Aorta (tissue), 5 donors: ENCODE data around the gene LDHAL6B. TPM values are rescaled to one million over a fixed set of nuclear protein-coding genes. Genes with fewer than 3 reads are reported as not detected.

Source experiments
- ATAC-seq: fragments of 200-7000 bp; cut with Tn5 transposase; one replicate; pipeline ENCODE4 v1.9.1; 2022; ENCODE audit warnings: moderate library complexity; ENCODE audit not compliant: low FRiP score
- DNase-seq, 2 donors: peaks; one replicate each; pipeline ENCODE4 v3.0.0-alpha.2; 2020
- H3K27ac ChIP-seq, 2 donors: one replicate each; pipeline ENCODE4 v1.5.1; 2013; ENCODE audit warnings: low read length in 2 of 2, mild to moderate bottlenecking in 2 of 2, moderate library complexity in 2 of 2, control low read depth in 1 of 2, inconsistent platforms in 1 of 2, low read depth in 1 of 2
- H3K27me3 ChIP-seq, 2 donors: one replicate each; pipeline ENCODE4 v1.6.1; 2013; ENCODE audit warnings: control low read depth in 1 of 2, low read length in 1 of 2, mild to moderate bottlenecking in 1 of 2, moderate library complexity in 1 of 2; ENCODE audit not compliant: insufficient read depth in 2 of 2, control insufficient read depth in 1 of 2
- H3K36me3 ChIP-seq, 2 donors: one replicate each; pipeline ENCODE4 v1.6.1; 2013; ENCODE audit warnings: control low read depth in 1 of 2, low read length in 1 of 2, mild to moderate bottlenecking in 1 of 2; ENCODE audit not compliant: insufficient read depth in 2 of 2, control insufficient read depth in 1 of 2
- H3K4me1 ChIP-seq, 2 donors: one replicate each; pipeline ENCODE4 v1.6.1; 2013; ENCODE audit warnings: low read length in 2 of 2, control low read depth in 1 of 2, mild to moderate bottlenecking in 1 of 2, moderate library complexity in 1 of 2; ENCODE audit not compliant: insufficient read depth in 2 of 2, control insufficient read depth in 1 of 2
- H3K4me3 ChIP-seq, 2 donors: one replicate each; pipeline ENCODE4 v1.5.1; 2013; ENCODE audit warnings: low read length in 2 of 2, control low read depth in 1 of 2, mild to moderate bottlenecking in 1 of 2
- H3K9me3 ChIP-seq: one replicate; pipeline ENCODE4 v1.6.1; 2013; ENCODE audit warnings: mild to moderate bottlenecking, low read length; ENCODE audit not compliant: control insufficient read depth
- WGBS, 2 donors: extraction: QIAGEN DNeasy Blood & Tissue Kit; methylation state at CpG; one replicate each; pipeline ENCODE4 v1.1.7; 2013; 5-methylcytosine and 5-hydroxymethylcytosine counted together
- intact Hi-C, 2 donors: fragments of 100-400 bp; cut with DNase I; formaldehyde crosslinking; loops; one replicate each; pipeline versions ENCODE4 v1.14.2 to v1.15.0; 2022
- microRNA-seq, 2 donors: library from miRNA; unstranded; fragments of <30 nt; microRNA quantifications; one replicate each; pipeline ENCODE4 v1.2.0, GENCODE V29; 2020
- polyA plus RNA-seq, 2 donors: library from polyadenylated mRNA; stranded (reverse); fragments of 200-250 nt; gene quantifications; one replicate each; pipeline ENCODE4 v1.2.3, GENCODE V29; 2013
- total RNA-seq, 2 donors: library from RNA; stranded (reverse); fragmentation: NEBNext Ultra II Directional; extraction: Animal tissue kit (Norgen Biotek cat#: 25700); gene quantifications; one replicate each; pipeline ENCODE4 v1.2.1, GENCODE V29; 2021
- donor health status: healthy with polysubstance abuse.
- donor health status: Bipolar disorder and iron deficiency.
- donor health status: DM: no; HTN: no; CAD: no.
- donor health status: DM: no; HTN: no; CAD: no.
- donor health status: DM: yes; HTN: yes; CAD: no.

Gene LDHAL6B
- total and polyA plus RNA-seq, 4 donors = not detected

GRCh38 chr15:59257140-59257539 is 50.5 kb downstream of the LDHAL6B start:
- ATAC-seq = no peak
- WGBS, 2 donors = 72 to 74% methylated on average over 4 of the region's 4 CpGs

More at GRCh38 chr15:59257140-59257539, 50.5 kb downstream of the LDHAL6B start:
- no peaks in the 10 kb centered on the region for H3K4me1 ChIP-seq
- H3K27ac ChIP-seq = no peak overlapping the region
- H3K36me3 ChIP-seq = peaks cover 4 to 5% of the 10 kb centered on the region in 2 donors
- no peaks in the 10 kb centered on the region for H3K27me3 ChIP-seq
- DNase-seq = no peak
- intact Hi-C loops = no loop called here
- no peaks in the 10 kb centered on the region for H3K9me3 ChIP-seq
- H3K4me3 ChIP-seq = no peak overlapping the region

Small RNA genes within 50 kb of the gene (microRNA-seq; reads per million reads assigned to microRNA genes)
- 0 to 3.0 reads per million in 2 donors for gene MIR2116

Other genes starting within 250 kb of the LDHAL6B start
- gene RNF111, start 219.2 kb upstream of the LDHAL6B start, total RNA-seq = 10 to 100 TPM; 28.0 to 40.7 TPM
- 10 to 100 TPM in 1 of 2 donors, 1 to 10 TPM in 1; 3.3 to 10.9 TPM for gene RNF111, start 219.2 kb upstream of the LDHAL6B start, polyA plus RNA-seq
- gene CCNB2, start 101.7 kb upstream of the LDHAL6B start, total RNA-seq = 1 to 10 TPM in 1 of 2 donors, under 1 TPM in 1; 0.32 to 2.2 TPM
- 1 to 10 TPM in 1 of 2 donors, not detected in 1; 1.5 TPM for gene CCNB2, start 101.7 kb upstream of the LDHAL6B start, polyA plus RNA-seq
- 100 to 1,000 TPM; 163 to 225 TPM for gene MYO1E, start 166.0 kb downstream of the LDHAL6B start, total RNA-seq
- gene MYO1E, start 166.0 kb downstream of the LDHAL6B start, polyA plus RNA-seq = 10 to 100 TPM; 44.6 to 47.3 TPM
- gene FAM81A, start 231.3 kb downstream of the LDHAL6B start, total RNA-seq = 1 to 10 TPM in 1 of 2 donors, under 1 TPM in 1; 0.97 to 1.2 TPM
- under 1 TPM; 0.88 to 0.92 TPM for gene FAM81A, start 231.3 kb downstream of the LDHAL6B start, polyA plus RNA-seq